Caki2 (cell line): ENCODE results near the gene ADORA2A. TPM values are rescaled to one million over a fixed set of nuclear protein-coding genes. Genes with fewer than 3 reads are reported as not detected.

Experiments
- DNase-seq: peaks from one replicate; pipeline ENCODE4 v3.0.0-alpha.2; 2015; ENCODE audit warnings: low read depth
- in situ Hi-C: cut with HindIII; loops from 2 replicates; pipeline ENCODE4 v1.10.0; 2016; ENCODE audit warnings: low sequenced_read_pairs, low pct_unique_long_range_greater_than_20kb, mixed read lengths
- total RNA-seq: library from RNA; depleted of rRNA; stranded (reverse); fragments of >200 nt; shearing (Covaris generic); gene quantifications from 2 replicates; pipeline ENCODE4 v1.2.3, GENCODE V29; 2014; ENCODE audit warnings: low replicate concordance

The ADORA2A gene
- total RNA-seq, 1 experiment from 2014 or later, result 6.1 TPM

DNA sequence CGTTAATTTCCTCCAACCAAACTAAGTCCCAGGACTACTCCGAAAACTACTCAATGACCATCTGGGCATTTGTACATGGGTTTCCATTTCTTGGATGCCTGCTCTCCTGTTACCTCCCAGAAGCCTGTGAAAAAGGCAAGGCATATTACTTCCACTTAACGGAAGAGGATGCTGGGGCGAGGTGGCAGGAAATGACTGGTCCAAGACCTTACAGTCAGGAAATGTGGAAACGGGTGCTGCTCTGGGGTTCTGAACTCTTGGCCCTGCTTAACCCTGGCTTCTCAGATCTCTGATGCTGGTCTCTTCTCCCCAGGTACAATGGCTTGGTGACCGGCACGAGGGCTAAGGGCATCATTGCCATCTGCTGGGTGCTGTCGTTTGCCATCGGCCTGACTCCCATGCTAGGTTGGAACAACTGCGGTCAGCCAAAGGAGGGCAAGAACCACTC lies 12.9 kb downstream of the ADORA2A start:
- no peak for DNase-seq
- in situ Hi-C loops, result no loop called here

DNA sequence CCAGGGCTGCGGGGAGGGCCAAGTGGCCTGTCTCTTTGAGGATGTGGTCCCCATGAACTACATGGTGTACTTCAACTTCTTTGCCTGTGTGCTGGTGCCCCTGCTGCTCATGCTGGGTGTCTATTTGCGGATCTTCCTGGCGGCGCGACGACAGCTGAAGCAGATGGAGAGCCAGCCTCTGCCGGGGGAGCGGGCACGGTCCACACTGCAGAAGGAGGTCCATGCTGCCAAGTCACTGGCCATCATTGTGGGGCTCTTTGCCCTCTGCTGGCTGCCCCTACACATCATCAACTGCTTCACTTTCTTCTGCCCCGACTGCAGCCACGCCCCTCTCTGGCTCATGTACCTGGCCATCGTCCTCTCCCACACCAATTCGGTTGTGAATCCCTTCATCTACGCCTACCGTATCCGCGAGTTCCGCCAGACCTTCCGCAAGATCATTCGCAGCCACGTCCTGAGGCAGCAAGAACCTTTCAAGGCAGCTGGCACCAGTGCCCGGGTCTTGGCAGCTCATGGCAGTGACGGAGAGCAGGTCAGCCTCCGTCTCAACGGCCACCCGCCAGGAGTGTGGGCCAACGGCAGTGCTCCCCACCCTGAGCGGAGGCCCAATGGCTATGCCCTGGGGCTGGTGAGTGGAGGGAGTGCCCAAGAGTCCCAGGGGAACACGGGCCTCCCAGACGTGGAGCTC lies 13.5 kb downstream of the ADORA2A start:
- no peak for DNase-seq
- in situ Hi-C loops, result no loop called here

GRCh38 chr22:24441406-24442351 lies 14.3 kb downstream of the ADORA2A start:
- DNase-seq, result no peak
- in situ Hi-C loops, result no loop called here

GRCh38 chr22:24442352-24442744 lies 14.9 kb downstream of the ADORA2A start:
- no peak for DNase-seq
- in situ Hi-C loops, result no loop called here

DNA sequence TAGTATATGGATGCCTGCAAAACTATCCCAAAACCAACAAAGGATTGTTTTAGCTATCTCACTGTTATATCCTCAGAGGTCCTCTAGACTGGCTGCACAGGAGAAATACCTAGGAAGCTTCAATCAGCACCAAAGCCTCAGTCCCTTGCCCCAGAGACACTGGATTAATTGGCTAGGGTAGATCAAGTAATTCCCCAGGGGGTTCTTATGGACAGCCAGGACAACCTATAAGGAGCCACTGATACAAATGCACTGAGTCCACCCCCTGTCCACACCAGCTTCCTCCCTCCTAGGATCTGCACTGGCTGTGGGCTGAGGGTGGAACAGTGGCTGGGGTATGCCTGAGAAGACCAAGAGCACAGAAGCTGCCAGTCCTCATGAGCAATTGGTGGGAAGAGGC lies 16.3 kb downstream of the ADORA2A start:
- no peak for DNase-seq
- in situ Hi-C loops, result no loop called here

DNA sequence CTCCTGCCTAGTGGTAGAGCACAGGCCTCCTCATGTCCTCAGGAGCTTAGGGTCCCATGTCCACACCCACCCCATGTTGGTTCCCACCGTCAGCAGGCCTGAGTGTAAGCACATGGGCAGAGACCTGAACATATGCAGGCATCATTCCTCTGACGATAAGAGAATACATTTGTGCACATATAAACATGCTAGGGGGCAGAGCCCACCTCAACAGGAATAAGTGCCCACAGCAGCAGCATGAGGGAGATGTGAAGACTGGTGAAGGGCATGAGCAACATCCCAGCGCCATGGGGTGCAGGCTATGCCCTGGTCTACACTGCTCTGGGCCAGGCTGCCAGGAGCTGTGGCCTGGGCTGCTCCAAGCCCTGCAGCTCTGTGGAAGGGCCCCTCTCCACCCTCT lies 16.9 kb downstream of the ADORA2A start:
- in situ Hi-C loops, result no loop called here
- DNase-seq, result no peak

- in situ Hi-C loops, result no loop called here
- no peak for DNase-seq
Measured at GRCh38 chr22:24444729-24445466, 17.5 kb downstream of the ADORA2A start.

DNA sequence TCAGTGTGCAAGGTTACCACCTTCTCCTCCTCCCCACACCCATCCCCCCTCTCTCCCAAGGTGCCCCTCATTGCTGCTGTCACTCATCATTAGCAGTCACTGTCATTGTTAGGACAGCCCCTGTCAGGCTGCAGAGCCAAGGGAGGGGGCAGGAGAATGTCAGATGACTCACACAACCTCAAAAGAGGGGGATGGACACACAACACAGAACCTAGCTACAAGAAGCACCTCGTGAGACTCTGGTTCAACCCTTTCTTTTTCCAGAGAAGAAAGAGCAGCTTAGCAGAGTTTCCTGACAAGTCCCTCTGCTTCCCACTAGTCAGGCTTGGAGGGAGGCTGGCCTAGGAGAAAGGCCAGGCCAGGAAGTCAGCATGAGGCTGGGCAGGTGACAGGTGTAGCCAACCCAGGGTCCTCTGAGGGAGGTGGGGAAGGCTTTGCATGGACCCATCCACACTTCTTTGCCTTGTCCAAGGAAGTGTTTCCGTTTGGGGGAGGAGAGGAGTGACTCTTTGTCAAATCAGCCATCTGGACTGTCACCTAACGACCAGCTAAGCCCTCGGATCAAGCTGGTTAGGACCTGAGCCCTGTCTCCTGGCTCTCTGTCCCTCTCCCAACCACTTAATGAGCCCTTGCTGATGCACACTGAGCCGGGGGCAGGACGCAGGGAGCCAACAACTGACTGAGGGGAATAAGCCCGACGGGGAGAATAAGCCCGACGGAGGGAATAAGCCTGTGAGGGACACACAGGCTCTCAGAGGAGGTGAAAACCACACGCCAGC lies 18.3 kb downstream of the ADORA2A start:
- in situ Hi-C loops, result no loop called here
- DNase-seq, result no peak

DNA sequence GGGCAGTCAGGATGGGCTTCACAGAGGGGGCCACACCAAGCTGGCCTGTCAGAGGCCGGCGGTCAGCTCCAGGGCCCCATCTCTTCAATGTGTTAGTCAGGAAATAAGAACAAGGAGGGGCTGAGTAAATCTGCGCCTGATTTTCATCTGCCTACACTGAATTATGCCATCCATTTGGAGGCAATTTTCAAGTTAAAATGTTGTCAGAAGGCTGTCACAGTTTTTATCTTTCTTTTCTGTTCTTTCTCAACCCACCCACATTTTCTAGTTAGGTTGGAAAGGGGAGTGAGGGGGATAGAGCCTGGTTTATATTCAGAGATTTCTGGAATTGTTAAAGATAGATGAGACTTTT lies 18.8 kb downstream of the ADORA2A start:
- in situ Hi-C loops, result no loop called here
- DNase-seq, result no peak

- no peak for DNase-seq
- in situ Hi-C loops, result no loop called here
Measured at GRCh38 chr22:24450610-24451009, 23.2 kb downstream of the ADORA2A start.

DNA sequence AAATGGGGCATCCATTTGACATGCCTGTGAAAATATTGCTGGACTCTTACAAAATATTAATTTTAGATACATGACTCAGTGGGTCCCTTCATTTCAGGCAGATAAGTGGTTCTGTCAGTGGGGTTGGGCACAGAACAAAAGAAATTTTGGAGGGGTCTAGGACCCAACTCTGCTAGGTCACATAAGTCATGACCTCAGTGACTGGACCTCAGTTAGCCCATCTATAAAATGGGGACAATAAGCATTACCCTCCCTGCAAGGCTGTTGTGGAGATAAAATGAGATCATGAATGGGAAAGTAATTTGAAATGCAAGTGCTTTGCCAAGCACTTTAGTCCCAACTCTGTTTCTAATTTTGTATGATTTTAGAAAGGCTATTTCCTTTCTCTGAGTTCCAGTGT lies 23.8 kb downstream of the ADORA2A start:
- no peak for DNase-seq
- in situ Hi-C loops, result no loop called here

GRCh38 chr22:24453853-24454252 lies 26.5 kb downstream of the ADORA2A start:
- no peak for DNase-seq
- in situ Hi-C loops, result no loop called here

DNA sequence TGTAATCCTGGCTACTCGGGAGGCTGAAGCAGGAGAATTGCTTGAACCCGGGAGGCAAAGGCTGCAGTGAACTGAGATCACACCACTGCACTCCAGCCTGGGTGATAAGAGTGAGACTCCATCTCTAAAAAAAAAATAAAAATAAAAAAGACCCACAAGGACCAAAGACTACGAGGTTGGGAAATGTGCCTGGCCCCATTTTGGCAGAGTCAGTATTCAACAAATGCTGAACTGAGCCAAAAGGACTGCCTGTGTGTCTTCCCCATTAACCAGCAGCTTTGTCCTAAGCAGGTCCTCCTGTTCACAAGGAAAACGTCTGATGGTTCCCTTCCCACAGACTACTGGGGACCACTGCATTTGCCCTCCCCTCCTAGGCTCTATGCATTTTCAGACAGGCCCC lies 27.6 kb downstream of the ADORA2A start:
- DNase-seq, result no peak
- in situ Hi-C loops, result no loop called here

- in situ Hi-C loops, result no loop called here
- no peak for DNase-seq
Measured at GRCh38 chr22:24455751-24456426, 28.5 kb downstream of the ADORA2A start.

- in situ Hi-C loops, result no loop called here
- DNase-seq, result no peak
Measured at GRCh38 chr22:24457894-24458420, 30.6 kb downstream of the ADORA2A start.

DNA sequence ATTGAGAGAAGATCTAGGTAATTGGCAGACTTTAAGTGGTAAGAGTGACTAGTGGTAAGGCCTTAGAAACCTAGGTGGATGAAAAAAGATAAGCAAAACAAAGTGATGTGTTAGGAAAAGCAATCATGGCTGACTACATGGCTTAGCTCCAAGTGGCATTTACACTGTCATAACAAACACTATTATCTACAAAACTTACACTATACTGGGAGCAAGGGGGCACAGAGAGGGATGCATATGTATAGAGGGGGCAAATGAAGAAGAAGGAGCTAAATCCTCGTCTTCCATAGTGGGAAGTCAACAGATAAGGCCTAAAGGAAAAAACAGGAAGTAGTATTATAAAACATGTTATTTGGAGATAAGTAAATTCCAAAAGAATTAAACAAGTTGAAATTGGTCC lies 32.5 kb downstream of the ADORA2A start:
- DNase-seq, result no peak
- in situ Hi-C loops, result no loop called here

- in situ Hi-C loops, result no loop called here
Measured at GRCh38 chr22:24460418-24461089, 33.2 kb downstream of the ADORA2A start.

More at GRCh38 chr22:24460418-24461089, 33.2 kb downstream of the ADORA2A start:
- DNase-seq, result no peak
